Ishikawa (cell line): ENCODE measurements around the gene CLBA1.

ENCODE experiments used
- CEBPB ChIP-seq: IDR thresholded peaks from 2 replicates; pipeline ENCODE4 v1.6.1; 2012
- CREB1 ChIP-seq: IDR thresholded peaks from 2 replicates; pipeline ENCODE4 v1.6.1; 2012; ENCODE audit warnings: low read depth
- EGR1 ChIP-seq: IDR thresholded peaks from 2 replicates; pipeline ENCODE4 v1.6.1; 2012
- EP300 ChIP-seq: IDR thresholded peaks from 2 replicates; pipeline ENCODE4 v1.6.1; 2012; ENCODE audit warnings: borderline replicate concordance
- FOXM1 ChIP-seq: IDR thresholded peaks from 2 replicates; pipeline ENCODE4 v1.6.1; 2012; ENCODE audit warnings: low read depth, borderline replicate concordance
- NFIC ChIP-seq: IDR thresholded peaks from 2 replicates; pipeline ENCODE4 v1.6.1; 2012
- RAD21 ChIP-seq: IDR thresholded peaks from 2 replicates; pipeline ENCODE4 v1.6.1; 2012; ENCODE audit warnings: low read depth
- TAF1 ChIP-seq: IDR thresholded peaks from 2 replicates; pipeline ENCODE4 v1.6.1; 2012; ENCODE audit warnings: low read depth, mild to moderate bottlenecking
- TCF12 ChIP-seq: IDR thresholded peaks from 2 replicates; pipeline ENCODE4 v1.6.1; 2012; ENCODE audit warnings: low read depth
- TEAD4 ChIP-seq: IDR thresholded peaks from 2 replicates; pipeline ENCODE4 v1.6.1; 2012
- YY1 ChIP-seq: IDR thresholded peaks from 2 replicates; pipeline ENCODE4 v1.6.1; 2012; ENCODE audit warnings: low read depth
- ZBTB7A ChIP-seq: IDR thresholded peaks from 2 replicates; pipeline ENCODE4 v1.6.1; 2012; ENCODE audit warnings: low read depth
- TF ChIP-seq, protein P1 (sequence below): IDR thresholded peaks from 2 replicates; pipeline ENCODE4 v1.6.1; 2012
- TF ChIP-seq, protein P2 (sequence below): IDR thresholded peaks from 2 replicates; pipeline ENCODE4 v1.6.1; 2012
- TF ChIP-seq, protein P3 (sequence below): IDR thresholded peaks from 2 replicates; pipeline ENCODE4 v1.6.1; 2012; ENCODE audit warnings: low read depth, mild to moderate bottlenecking

Gene CLBA1

DNA sequence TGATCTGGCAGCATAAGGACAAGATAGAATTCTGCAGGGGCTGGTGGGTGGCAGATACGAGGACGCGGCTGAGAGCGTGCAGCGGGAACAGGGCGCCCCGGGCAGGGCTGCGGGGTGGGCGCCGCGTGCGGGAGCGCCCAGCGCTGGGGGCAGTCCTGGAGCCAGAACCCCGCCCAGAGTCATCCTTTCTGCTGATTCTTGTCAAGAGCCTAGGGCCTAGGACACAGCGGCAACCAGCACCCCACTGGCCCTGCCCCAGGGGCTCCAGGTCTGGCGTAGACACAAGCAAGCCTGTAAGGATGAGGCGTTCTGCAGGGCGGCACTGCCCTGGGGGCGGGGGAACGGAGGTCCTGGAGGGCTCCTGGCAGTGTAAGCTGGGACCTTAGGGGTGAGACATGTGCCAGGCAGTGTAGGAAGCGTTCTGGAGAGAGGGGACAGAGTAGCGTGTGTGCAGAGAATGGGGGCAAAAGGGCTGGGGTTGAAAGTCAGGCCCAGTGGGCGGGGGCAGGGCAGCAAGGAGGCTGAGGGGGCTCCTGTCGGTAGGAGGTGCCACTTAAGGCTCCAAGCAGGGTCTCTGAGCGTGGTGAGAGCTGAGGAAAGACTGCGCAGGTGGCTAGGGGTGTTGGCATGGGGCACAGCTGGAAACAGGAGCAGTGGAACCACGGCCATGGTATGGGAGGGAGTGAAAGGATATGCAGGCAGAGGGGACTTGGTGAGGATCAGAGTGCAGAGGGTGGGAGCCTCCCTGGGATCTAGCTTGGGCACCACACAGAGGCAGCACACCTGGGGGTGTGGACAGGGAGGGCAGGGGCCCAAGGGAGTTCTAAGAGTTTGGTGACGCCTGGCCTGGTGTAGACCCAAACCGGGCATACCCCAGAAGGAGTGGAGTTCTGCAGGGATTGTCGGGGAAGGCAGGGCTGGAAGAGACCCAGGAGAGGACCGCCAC lies 6.6 kb upstream of the CLBA1 start:
- TF ChIP-seq NFIC (no peak; the same call in 1 of the 2 replicates), TEAD4 (no peak), TAF1 (no peak), RAD21 (no peak), EP300 (no peak), EGR1 (no peak), YY1 (no peak), ZBTB7A (no peak; the same call in 1 of the 2 replicates), CREB1 (no peak), TCF12 (no peak), FOXM1 (no peak), CEBPB (no peak)
- TF ChIP-seq, protein P1, sequence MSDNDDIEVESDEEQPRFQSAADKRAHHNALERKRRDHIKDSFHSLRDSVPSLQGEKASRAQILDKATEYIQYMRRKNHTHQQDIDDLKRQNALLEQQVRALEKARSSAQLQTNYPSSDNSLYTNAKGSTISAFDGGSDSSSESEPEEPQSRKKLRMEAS = no peak
- TF ChIP-seq, protein P2, sequence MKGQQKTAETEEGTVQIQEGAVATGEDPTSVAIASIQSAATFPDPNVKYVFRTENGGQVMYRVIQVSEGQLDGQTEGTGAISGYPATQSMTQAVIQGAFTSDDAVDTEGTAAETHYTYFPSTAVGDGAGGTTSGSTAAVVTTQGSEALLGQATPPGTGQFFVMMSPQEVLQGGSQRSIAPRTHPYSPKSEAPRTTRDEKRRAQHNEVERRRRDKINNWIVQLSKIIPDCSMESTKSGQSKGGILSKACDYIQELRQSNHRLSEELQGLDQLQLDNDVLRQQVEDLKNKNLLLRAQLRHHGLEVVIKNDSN = no peak
- TF ChIP-seq, protein P3, sequence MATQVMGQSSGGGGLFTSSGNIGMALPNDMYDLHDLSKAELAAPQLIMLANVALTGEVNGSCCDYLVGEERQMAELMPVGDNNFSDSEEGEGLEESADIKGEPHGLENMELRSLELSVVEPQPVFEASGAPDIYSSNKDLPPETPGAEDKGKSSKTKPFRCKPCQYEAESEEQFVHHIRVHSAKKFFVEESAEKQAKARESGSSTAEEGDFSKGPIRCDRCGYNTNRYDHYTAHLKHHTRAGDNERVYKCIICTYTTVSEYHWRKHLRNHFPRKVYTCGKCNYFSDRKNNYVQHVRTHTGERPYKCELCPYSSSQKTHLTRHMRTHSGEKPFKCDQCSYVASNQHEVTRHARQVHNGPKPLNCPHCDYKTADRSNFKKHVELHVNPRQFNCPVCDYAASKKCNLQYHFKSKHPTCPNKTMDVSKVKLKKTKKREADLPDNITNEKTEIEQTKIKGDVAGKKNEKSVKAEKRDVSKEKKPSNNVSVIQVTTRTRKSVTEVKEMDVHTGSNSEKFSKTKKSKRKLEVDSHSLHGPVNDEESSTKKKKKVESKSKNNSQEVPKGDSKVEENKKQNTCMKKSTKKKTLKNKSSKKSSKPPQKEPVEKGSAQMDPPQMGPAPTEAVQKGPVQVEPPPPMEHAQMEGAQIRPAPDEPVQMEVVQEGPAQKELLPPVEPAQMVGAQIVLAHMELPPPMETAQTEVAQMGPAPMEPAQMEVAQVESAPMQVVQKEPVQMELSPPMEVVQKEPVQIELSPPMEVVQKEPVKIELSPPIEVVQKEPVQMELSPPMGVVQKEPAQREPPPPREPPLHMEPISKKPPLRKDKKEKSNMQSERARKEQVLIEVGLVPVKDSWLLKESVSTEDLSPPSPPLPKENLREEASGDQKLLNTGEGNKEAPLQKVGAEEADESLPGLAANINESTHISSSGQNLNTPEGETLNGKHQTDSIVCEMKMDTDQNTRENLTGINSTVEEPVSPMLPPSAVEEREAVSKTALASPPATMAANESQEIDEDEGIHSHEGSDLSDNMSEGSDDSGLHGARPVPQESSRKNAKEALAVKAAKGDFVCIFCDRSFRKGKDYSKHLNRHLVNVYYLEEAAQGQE = no peak

DNA sequence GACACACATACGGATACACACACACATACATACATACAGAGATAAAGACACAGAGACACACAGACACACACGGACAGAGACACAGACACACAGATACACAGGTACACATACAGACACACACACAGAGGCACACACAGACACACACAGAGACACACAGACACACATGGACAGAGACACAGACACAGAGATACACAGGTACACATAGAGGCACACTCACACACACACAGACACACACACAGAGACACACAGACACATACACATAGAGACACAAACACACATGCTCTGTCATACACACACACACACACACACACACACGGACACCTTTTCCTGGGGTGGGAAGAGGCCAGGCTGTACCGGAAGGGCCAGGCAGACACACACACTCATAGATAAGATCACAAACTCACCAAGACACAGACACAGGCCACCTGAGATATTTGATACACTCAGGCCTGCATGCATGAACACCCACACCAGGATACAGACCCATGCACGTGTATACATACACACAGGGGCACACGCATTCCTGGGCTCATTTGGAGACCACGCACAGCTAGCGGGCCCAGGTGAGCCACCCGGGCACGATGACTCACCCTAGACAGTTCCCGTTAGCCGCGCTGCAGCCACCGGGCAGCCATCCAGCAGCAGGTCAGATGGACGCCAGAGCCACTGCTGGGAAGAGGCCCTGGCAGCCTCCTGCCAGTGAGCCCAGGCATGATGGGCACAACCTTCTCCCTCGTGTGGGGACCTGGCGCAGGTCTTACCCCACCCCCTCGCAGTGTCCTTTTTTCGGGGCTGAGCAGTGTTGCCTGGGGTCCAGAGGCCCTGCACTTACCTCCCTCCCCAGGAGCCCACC lies 5.6 kb upstream of the CLBA1 start:
- no peak for TF ChIP-seq EGR1
- peak; percentile 76 for TF ChIP-seq EP300
- no peak for TF ChIP-seq CEBPB
- TF ChIP-seq TEAD4 = peak; percentile 87
- peak; percentile 89 for TF ChIP-seq TCF12
- TF ChIP-seq, protein P3 = no peak
- no peak for TF ChIP-seq TAF1
- no peak for TF ChIP-seq CREB1
- TF ChIP-seq, protein P1 = peak; percentile 86
- TF ChIP-seq FOXM1 = no peak
- no peak for TF ChIP-seq RAD21
- TF ChIP-seq YY1 = peak; percentile 52; the same call in 1 of the 2 replicates
- peak; percentile 65; the same call in 1 of the 2 replicates for TF ChIP-seq ZBTB7A
- TF ChIP-seq, protein P2 = peak; percentile 41; the same call in 1 of the 2 replicates
- peak; percentile 93 for TF ChIP-seq NFIC

DNA sequence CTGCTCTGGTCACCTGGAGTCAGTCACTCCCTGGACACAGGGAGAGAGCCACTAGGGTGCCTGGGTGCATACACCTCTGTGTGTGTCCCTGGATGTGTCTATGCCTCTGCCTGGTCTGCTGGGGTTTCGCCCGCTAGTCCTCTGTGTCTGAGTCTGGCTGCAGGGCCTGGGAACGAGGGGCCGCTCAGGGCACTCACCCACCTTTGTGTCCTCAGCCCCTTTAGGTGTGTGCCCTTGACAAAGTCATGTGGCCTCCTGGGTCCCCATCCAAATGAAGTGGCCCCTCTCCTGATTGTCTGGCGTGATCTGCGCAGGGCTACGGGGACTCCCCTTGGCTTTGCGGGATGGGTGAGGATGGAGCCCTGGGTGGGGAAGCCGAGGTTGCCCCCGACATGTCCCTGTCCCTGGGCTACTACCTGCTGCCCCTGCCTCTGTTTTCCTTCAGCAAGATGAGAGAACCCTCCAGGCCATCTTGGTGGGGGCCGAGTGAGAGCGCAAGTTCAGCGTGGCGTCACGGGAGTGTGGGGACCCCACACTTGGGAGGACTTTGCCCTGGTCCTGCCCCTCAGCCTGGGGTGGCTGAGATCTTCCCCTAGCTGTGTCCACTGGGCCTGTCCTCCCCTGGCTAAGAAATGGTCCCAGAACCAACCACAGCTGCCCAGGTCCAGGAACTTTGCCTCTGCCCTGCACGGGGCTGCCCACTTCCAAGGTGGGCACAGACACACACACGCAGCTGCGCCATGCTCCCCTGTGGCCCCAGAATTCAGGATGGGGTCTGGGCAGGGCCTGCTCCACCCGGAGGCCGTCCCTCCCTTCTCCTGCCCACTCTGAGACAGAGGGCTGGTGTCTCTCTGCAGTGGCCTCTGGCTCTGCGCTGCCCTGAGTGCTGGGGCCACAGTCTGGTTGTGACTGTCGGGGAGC lies 4.7 kb upstream of the CLBA1 start:
- TF ChIP-seq CREB1 (no peak), RAD21 (no peak), NFIC (no peak), EGR1 (no peak), FOXM1 (no peak), YY1 (no peak), TEAD4 (no peak), CEBPB (no peak)
- TF ChIP-seq, protein P2 = no peak
- TF ChIP-seq, protein P1 = no peak
